ENCODE results near the gene COMMD7. TPM values are rescaled to one million over a fixed set of nuclear protein-coding genes. Genes with fewer than 3 reads are reported as not detected.

COMMD7 gene
- total and polyA plus RNA-seq, 5 donors from 2014 or later = 52.3 to 157 (median 127) TPM

- Histone ChIP-seq H3K4me1 (ENCODE audit: control insufficient read depth, insufficient read depth, low read length, poor library complexity, severe bottlenecking) (no peaks in the 10 kb centered on the region), H3K4me3 (ENCODE audit: low read depth, low read length) (no peak overlapping the region), H3K27me3 (ENCODE audit: control insufficient read depth, insufficient read depth, low read length) (no peaks in the 10 kb centered on the region), H3K36me3 (ENCODE audit: control insufficient read depth, insufficient read depth, low read length) (no peaks in the 10 kb centered on the region), H3K9me3 (ENCODE audit: control insufficient read depth in 2 of 2, low read length in 2 of 2) (no peaks in the 10 kb centered on the region), H3K27ac (ENCODE audit: insufficient read depth, low read length, poor library complexity, severe bottlenecking) (no peak overlapping the region)
- Mint-ChIP-seq H3K27ac (peak overlapping the region in 1 of 3 donors; percentile 55), H3K4me3 (no peak overlapping the region), H3K27me3 (no peaks in the 10 kb centered on the region), H3K9me3 (no peaks in the 10 kb centered on the region), H3K36me3 (no peaks in the 10 kb centered on the region), H3K4me1 (peaks cover 0 to 3% (median 0%) of the 10 kb centered on the region in 4 donors)
- DNase-seq (no peak), ATAC-seq (ENCODE audit: low read depth in 2 of 2) (no peak)
Observed at GRCh38 chr20:32784369-32785080, 41.3 kb upstream of the COMMD7 start.

GRCh38 chr20:32780749-32781655, 37.7 kb upstream of the COMMD7 start:
- H3K27ac Mint-ChIP-seq = no peak overlapping the region
- H3K9me3 Mint-ChIP-seq = no peaks in the 10 kb centered on the region
- DNase-seq = no peak
- Histone ChIP-seq H3K4me3 (ENCODE audit: low read depth, low read length) (no peak overlapping the region), H3K9me3 (ENCODE audit: control insufficient read depth in 2 of 2, low read length in 2 of 2) (no peaks in the 10 kb centered on the region), H3K27me3 (ENCODE audit: control insufficient read depth, insufficient read depth, low read length) (no peaks in the 10 kb centered on the region), H3K4me1 (ENCODE audit: control insufficient read depth, insufficient read depth, low read length, poor library complexity, severe bottlenecking) (no peaks in the 10 kb centered on the region), H3K36me3 (ENCODE audit: control insufficient read depth, insufficient read depth, low read length) (no peaks in the 10 kb centered on the region), H3K27ac (ENCODE audit: insufficient read depth, low read length, poor library complexity, severe bottlenecking) (no peak overlapping the region)
- H3K4me1 Mint-ChIP-seq = peaks cover 0 to 8% (median 1%) of the 10 kb centered on the region in 4 donors
- H3K36me3 Mint-ChIP-seq = no peaks in the 10 kb centered on the region
- H3K4me3 Mint-ChIP-seq = no peak overlapping the region
- no peak for ATAC-seq (ENCODE audit: low read depth in 2 of 2)
- no peaks in the 10 kb centered on the region for H3K27me3 Mint-ChIP-seq

GRCh38 chr20:32780278-32780677, 37.0 kb upstream of the COMMD7 start:
- DNase-seq (no peak), ATAC-seq (ENCODE audit: low read depth in 2 of 2) (no peak)
- Histone ChIP-seq H3K36me3 (ENCODE audit: control insufficient read depth, insufficient read depth, low read length) (no peaks in the 10 kb centered on the region), H3K4me3 (ENCODE audit: low read depth, low read length) (no peak overlapping the region), H3K4me1 (ENCODE audit: control insufficient read depth, insufficient read depth, low read length, poor library complexity, severe bottlenecking) (no peaks in the 10 kb centered on the region), H3K9me3 (ENCODE audit: control insufficient read depth in 2 of 2, low read length in 2 of 2) (no peaks in the 10 kb centered on the region), H3K27ac (ENCODE audit: insufficient read depth, low read length, poor library complexity, severe bottlenecking) (no peak overlapping the region), H3K27me3 (ENCODE audit: control insufficient read depth, insufficient read depth, low read length) (no peaks in the 10 kb centered on the region)
- no peak overlapping the region for H3K4me3 Mint-ChIP-seq
- H3K9me3 Mint-ChIP-seq = no peaks in the 10 kb centered on the region
- H3K27ac Mint-ChIP-seq = no peak overlapping the region
- H3K27me3 Mint-ChIP-seq = no peaks in the 10 kb centered on the region
- H3K36me3 Mint-ChIP-seq = no peaks in the 10 kb centered on the region
- H3K4me1 Mint-ChIP-seq = peaks cover 0 to 8% (median 1%) of the 10 kb centered on the region in 4 donors

GRCh38 chr20:32779500-32780211, 36.4 kb upstream of the COMMD7 start:
- Mint-ChIP-seq H3K27ac (no peak overlapping the region), H3K4me1 (peaks cover 0 to 8% (median 1%) of the 10 kb centered on the region in 4 donors), H3K27me3 (no peaks in the 10 kb centered on the region), H3K9me3 (no peaks in the 10 kb centered on the region), H3K36me3 (no peaks in the 10 kb centered on the region), H3K4me3 (no peak overlapping the region)
- H3K27me3 ChIP-seq (ENCODE audit: control insufficient read depth, insufficient read depth, low read length) = no peaks in the 10 kb centered on the region
- no peak for DNase-seq
- H3K36me3 ChIP-seq (ENCODE audit: control insufficient read depth, insufficient read depth, low read length) = no peaks in the 10 kb centered on the region
- no peak overlapping the region for H3K27ac ChIP-seq (ENCODE audit: insufficient read depth, low read length, poor library complexity, severe bottlenecking)
- no peaks in the 10 kb centered on the region for H3K4me1 ChIP-seq (ENCODE audit: control insufficient read depth, insufficient read depth, low read length, poor library complexity, severe bottlenecking)
- ATAC-seq (ENCODE audit: low read depth in 2 of 2) = no peak
- H3K9me3 ChIP-seq (ENCODE audit: control insufficient read depth in 2 of 2, low read length in 2 of 2) = no peaks in the 10 kb centered on the region
- H3K4me3 ChIP-seq (ENCODE audit: low read depth, low read length) = no peak overlapping the region

- ATAC-seq (ENCODE audit: low read depth in 2 of 2) (no peak), DNase-seq (no peak)
- Histone ChIP-seq H3K36me3 (ENCODE audit: control insufficient read depth, insufficient read depth, low read length) (no peaks in the 10 kb centered on the region), H3K4me3 (ENCODE audit: low read depth, low read length) (no peak overlapping the region), H3K27ac (ENCODE audit: insufficient read depth, low read length, poor library complexity, severe bottlenecking) (no peak overlapping the region), H3K9me3 (ENCODE audit: control insufficient read depth in 2 of 2, low read length in 2 of 2) (no peaks in the 10 kb centered on the region), H3K27me3 (ENCODE audit: control insufficient read depth, insufficient read depth, low read length) (no peaks in the 10 kb centered on the region), H3K4me1 (ENCODE audit: control insufficient read depth, insufficient read depth, low read length, poor library complexity, severe bottlenecking) (peaks cover under 1% of the 10 kb centered on the region)
- H3K9me3 Mint-ChIP-seq = peaks cover 0 to 1% (median 0%) of the 10 kb centered on the region in 7 donors
- no peaks in the 10 kb centered on the region for H3K27me3 Mint-ChIP-seq
- peak overlapping the region in 1 of 3 donors; percentile 75 for H3K27ac Mint-ChIP-seq
- H3K4me3 Mint-ChIP-seq = no peak overlapping the region
- H3K4me1 Mint-ChIP-seq = peaks cover 0 to 12% (median 1%) of the 10 kb centered on the region in 4 donors
- H3K36me3 Mint-ChIP-seq = no peaks in the 10 kb centered on the region
Observed at GRCh38 chr20:32777177-32777956, 34.1 kb upstream of the COMMD7 start.

- DNase-seq (no peak), ATAC-seq (ENCODE audit: low read depth in 2 of 2) (no peak)
- no peaks in the 10 kb centered on the region for H3K36me3 Mint-ChIP-seq
- peaks cover 14% of the 10 kb centered on the region for H3K4me1 ChIP-seq (ENCODE audit: control insufficient read depth, insufficient read depth, low read length, poor library complexity, severe bottlenecking)
- H3K4me3 ChIP-seq (ENCODE audit: low read depth, low read length) = no peak overlapping the region
- H3K27ac Mint-ChIP-seq = peak overlapping the region in 1 of 3 donors; percentile 49
- H3K4me1 Mint-ChIP-seq = peaks cover 5 to 31% (median 14%) of the 10 kb centered on the region in 4 donors
- H3K9me3 ChIP-seq (ENCODE audit: control insufficient read depth in 2 of 2, low read length in 2 of 2) = no peaks in the 10 kb centered on the region
- H3K9me3 Mint-ChIP-seq = peaks cover 0 to 1% (median 0%) of the 10 kb centered on the region in 7 donors
- H3K27me3 Mint-ChIP-seq = peaks cover 5% of the 10 kb centered on the region
- no peaks in the 10 kb centered on the region for H3K36me3 ChIP-seq (ENCODE audit: control insufficient read depth, insufficient read depth, low read length)
- H3K4me3 Mint-ChIP-seq = peak overlapping the region in 1 of 4 donors; percentile 2
- no peaks in the 10 kb centered on the region for H3K27me3 ChIP-seq (ENCODE audit: control insufficient read depth, insufficient read depth, low read length)
- no peak overlapping the region for H3K27ac ChIP-seq (ENCODE audit: insufficient read depth, low read length, poor library complexity, severe bottlenecking)
Observed at GRCh38 chr20:32775336-32775991, 32.2 kb upstream of the COMMD7 start.

Data from CD4-positive, CD25-positive, alpha-beta regulatory T cell (primary cell).